ENCODE measurements around the gene ARL2BP.

ARL2BP gene

GRCh38 chr16:57236022-57236350, 9.1 kb upstream of the ARL2BP start:
- no peak for DNase-seq

- no peak for DNase-seq
These were observed 6.4 kb upstream of the ARL2BP start for GRCh38 chr16:57238682-57239081.

GRCh38 chr16:57239107-57239506, 6.0 kb upstream of the ARL2BP start:
- no peak for DNase-seq

- DNase-seq, result no peak
These were observed 4.2 kb upstream of the ARL2BP start for GRCh38 chr16:57240851-57241250.

GRCh38 chr16:57242650-57243049, 2.4 kb upstream of the ARL2BP start:
- no peak for DNase-seq

GRCh38 chr16:57244463-57244766, 644 bp upstream of the ARL2BP start:
- DNase-seq, result no peak

- DNase-seq, result no peak
These were observed 534 bp downstream of the ARL2BP start for GRCh38 chr16:57245472-57246113.

GRCh38 chr16:57251352-57251751, 6.3 kb downstream of the ARL2BP start:
- DNase-seq, result no peak

GRCh38 chr16:57252148-57252721, 7.2 kb downstream of the ARL2BP start:
- no peak for DNase-seq

GRCh38 chr16:57253466-57253865, 8.4 kb downstream of the ARL2BP start:
- DNase-seq, result no peak

GRCh38 chr16:57255686-57256415, 10.8 kb downstream of the ARL2BP start:
- DNase-seq, result no peak

GRCh38 chr16:57256601-57257395, 11.7 kb downstream of the ARL2BP start:
- no peak for DNase-seq

- DNase-seq, result no peak
These were observed 12.5 kb downstream of the ARL2BP start for GRCh38 chr16:57257455-57258070.

GRCh38 chr16:57258226-57258909, 13.3 kb downstream of the ARL2BP start:
- no peak for DNase-seq

GRCh38 chr16:57258910-57259475, 13.9 kb downstream of the ARL2BP start:
- no peak for DNase-seq

GRCh38 chr16:57260294-57260929, 15.4 kb downstream of the ARL2BP start:
- peak; percentile 35 for DNase-seq

GRCh38 chr16:57261806-57262205, 16.7 kb downstream of the ARL2BP start:
- DNase-seq, result no peak

GRCh38 chr16:57262841-57263540, 17.9 kb downstream of the ARL2BP start:
- DNase-seq, result no peak

- no peak for DNase-seq
These were observed 18.7 kb downstream of the ARL2BP start for GRCh38 chr16:57263541-57264351.

GRCh38 chr16:57264381-57264780, 19.3 kb downstream of the ARL2BP start:
- no peak for DNase-seq
